HEK293 (cell line): ENCODE data around the gene CDC14B.

ENCODE experiments used
- CTCF ChIA-PET: fragments of 350-600 bp; formaldehyde crosslinking; extraction: SDS; loops from one replicate; lab custom pipeline; 2021; ENCODE audit warnings: antibody characterized with exemption; lab: Yijun Ruan, JAX
- POLR2A ChIA-PET: fragments of 300-600 bp; formaldehyde crosslinking; extraction: SDS; loops from one replicate; lab custom pipeline; 2020; ENCODE audit warnings: antibody characterized with exemption, inconsistent platforms; lab: Yijun Ruan, JAX
- H3K27ac ChIP-seq: fragments of 200-500 bp; sonication (Bioruptor generic); 2 replicates; pipeline ENCODE4 v1.5.1; 2014; ENCODE audit warnings: low read depth, low read length, control low read depth, inconsistent platforms; ENCODE audit errors: extremely low read depth
- H3K36me3 ChIP-seq, 2 experiments: fragments of 200-500 bp in 1 of 2; sonication (Bioruptor generic) in 1 of 2; 1 replicate in 1 of 2; 2 replicates in 1 of 2; pipeline ENCODE4 v1.5.1; 2014 to 2017; ENCODE audit warnings: inconsistent platforms in 2 of 2, low read length in 2 of 2; ENCODE audit not compliant: control insufficient read depth in 2 of 2, insufficient read depth in 1 of 2
- H3K4me1 ChIP-seq: fragments of 200-500 bp; sonication (Bioruptor generic); 2 replicates; pipeline ENCODE4 v1.5.1; 2014; ENCODE audit warnings: mild to moderate bottlenecking, low read length, inconsistent platforms; ENCODE audit not compliant: control insufficient read depth, insufficient read depth
- H3K4me3 ChIP-seq: 2 replicates; pipeline ENCODE4 v1.5.1; 2011; ENCODE audit warnings: low read depth, mild to moderate bottlenecking, control low read depth, low read length, moderate library complexity
- H3K9me3 ChIP-seq: fragments of 200-500 bp; sonication (Bioruptor generic); 2 replicates; pipeline ENCODE4 v1.5.1; 2014; ENCODE audit warnings: low read depth, low read length, inconsistent platforms; ENCODE audit not compliant: control insufficient read depth, insufficient read depth
- GFI1B ChIP-seq: fragments of 450-650 bp; formaldehyde crosslinking; IDR thresholded peaks from 2 replicates; pipeline ENCODE4 v1.5.1; 2016; ENCODE audit warnings: missing biosample characterization, missing genetic modification characterization
- HOXA7 ChIP-seq: sonication (generic); formaldehyde crosslinking; IDR thresholded peaks from 2 replicates; pipeline ENCODE4 v1.8.1; 2022; ENCODE audit warnings: missing genetic modification reagents, borderline replicate concordance
- KLF7 ChIP-seq: fragments of 450-650 bp; formaldehyde crosslinking; IDR thresholded peaks from 2 replicates; pipeline ENCODE4 v1.5.1; 2016; ENCODE audit warnings: missing biosample characterization, missing genetic modification characterization, borderline replicate concordance
- KLF8 ChIP-seq: fragments of 450-650 bp; formaldehyde crosslinking; IDR thresholded peaks from 2 replicates; pipeline ENCODE4 v1.5.1; 2016; ENCODE audit warnings: missing biosample characterization, missing genetic modification characterization
- SCRT1 ChIP-seq: fragments of 450-650 bp; formaldehyde crosslinking; IDR thresholded peaks from 2 replicates; pipeline ENCODE4 v1.5.1; 2016; ENCODE audit warnings: missing biosample characterization, missing genetic modification characterization, borderline replicate concordance
- TCF7L2 ChIP-seq: IDR thresholded peaks from 2 replicates; pipeline ENCODE4 v1.6.1; 2011; ENCODE audit warnings: low read depth, mild to moderate bottlenecking, inconsistent platforms, low read length, moderate library complexity, borderline replicate concordance
- ZBTB7A ChIP-seq: fragments of 450-650 bp; formaldehyde crosslinking; IDR thresholded peaks from 2 replicates; pipeline ENCODE4 v1.5.1; 2016; ENCODE audit warnings: low read depth, missing biosample characterization, missing genetic modification characterization
- ZNF132 ChIP-seq: fragments of 450-650 bp; formaldehyde crosslinking; IDR thresholded peaks from 2 replicates; pipeline ENCODE4 v1.5.1; 2017; ENCODE audit warnings: missing biosample characterization, missing genetic modification characterization, borderline replicate concordance
- ZNF2 ChIP-seq: fragments of 450-650 bp; formaldehyde crosslinking; IDR thresholded peaks from 2 replicates; pipeline ENCODE4 v1.5.1; 2016; ENCODE audit warnings: missing biosample characterization, missing genetic modification characterization
- ZNF239 ChIP-seq: fragments of 450-650 bp; formaldehyde crosslinking; IDR thresholded peaks from 2 replicates; pipeline ENCODE4 v1.5.1; 2016; ENCODE audit warnings: missing biosample characterization, missing genetic modification characterization
- ZNF266 ChIP-seq: fragments of 450-650 bp; formaldehyde crosslinking; IDR thresholded peaks from 2 replicates; pipeline ENCODE4 v1.5.1; 2016; ENCODE audit warnings: missing biosample characterization, missing genetic modification characterization, low read depth
- ZNF335 ChIP-seq: fragments of 450-650 bp; formaldehyde crosslinking; conservative IDR thresholded peaks from 2 replicates; pipeline ENCODE4 v1.5.1; 2016; ENCODE audit warnings: missing biosample characterization, missing genetic modification characterization
- ZNF354C ChIP-seq: fragments of 450-650 bp; formaldehyde crosslinking; IDR thresholded peaks from 2 replicates; pipeline ENCODE4 v1.5.1; 2016; ENCODE audit warnings: missing biosample characterization, missing genetic modification characterization, low read depth, borderline replicate concordance
- ZNF404 ChIP-seq: fragments of 450-650 bp; formaldehyde crosslinking; IDR thresholded peaks from 2 replicates; pipeline ENCODE4 v1.5.1; 2017; ENCODE audit warnings: missing biosample characterization, missing genetic modification characterization
- ZNF423 ChIP-seq: fragments of 450-650 bp; formaldehyde crosslinking; IDR thresholded peaks from 2 replicates; pipeline ENCODE4 v1.5.1; 2016; ENCODE audit warnings: missing biosample characterization, missing genetic modification characterization
- ZNF473 ChIP-seq: fragments of 450-650 bp; formaldehyde crosslinking; IDR thresholded peaks from 2 replicates; pipeline ENCODE4 v1.5.1; 2017; ENCODE audit warnings: missing biosample characterization, missing genetic modification characterization
- ZNF514 ChIP-seq: fragments of 450-650 bp; formaldehyde crosslinking; IDR thresholded peaks from 2 replicates; pipeline ENCODE4 v1.5.1; 2016; ENCODE audit warnings: missing biosample characterization, missing genetic modification characterization
- ZNF560 ChIP-seq: fragments of 450-650 bp; formaldehyde crosslinking; IDR thresholded peaks from 2 replicates; pipeline ENCODE4 v1.5.1; 2017; ENCODE audit warnings: missing biosample characterization, missing genetic modification characterization, borderline replicate concordance
- ZNF561 ChIP-seq: fragments of 450-650 bp; IDR thresholded peaks from 2 replicates; pipeline ENCODE4 v1.5.1; 2018; ENCODE audit warnings: missing biosample characterization, missing genetic modification characterization, borderline replicate concordance
- ZNF624 ChIP-seq: fragments of 450-650 bp; formaldehyde crosslinking; IDR thresholded peaks from 2 replicates; pipeline ENCODE4 v1.5.1; 2017; ENCODE audit warnings: missing biosample characterization, missing genetic modification characterization
- ZNF645 ChIP-seq: fragments of 450-650 bp; formaldehyde crosslinking; IDR thresholded peaks from 2 replicates; pipeline ENCODE4; 2016; ENCODE audit warnings: missing biosample characterization, missing genetic modification characterization
- ZNF660 ChIP-seq: fragments of 450-650 bp; IDR thresholded peaks from 2 replicates; pipeline ENCODE4 v1.5.1; 2018; ENCODE audit warnings: missing biosample characterization, mild to moderate bottlenecking, missing genetic modification characterization
- ZNF701 ChIP-seq: fragments of 450-650 bp; formaldehyde crosslinking; IDR thresholded peaks from 2 replicates; pipeline ENCODE4 v1.5.1; 2016; ENCODE audit warnings: missing biosample characterization, missing genetic modification characterization
- ZNF76 ChIP-seq: fragments of 450-650 bp; formaldehyde crosslinking; IDR thresholded peaks from 2 replicates; pipeline ENCODE4; 2016; ENCODE audit warnings: low read depth, missing biosample characterization, missing genetic modification characterization, borderline replicate concordance
- ZNF837 ChIP-seq: fragments of 450-650 bp; formaldehyde crosslinking; IDR thresholded peaks from 2 replicates; pipeline ENCODE4 v1.5.1; 2016; ENCODE audit warnings: missing biosample characterization, missing genetic modification characterization
- ZNF843 ChIP-seq: fragments of 450-650 bp; formaldehyde crosslinking; IDR thresholded peaks from 2 replicates; pipeline ENCODE4 v1.5.1; 2016; ENCODE audit warnings: missing biosample characterization, missing genetic modification characterization
- TF ChIP-seq, protein P1 (sequence below): fragments of 450-650 bp; formaldehyde crosslinking; IDR thresholded peaks from 2 replicates; pipeline ENCODE4 v1.5.1; 2016; ENCODE audit warnings: missing biosample characterization, missing genetic modification characterization
- TF ChIP-seq, protein P2 (sequence below): fragments of 450-650 bp; formaldehyde crosslinking; IDR thresholded peaks from 2 replicates; pipeline ENCODE4 v1.5.1; 2016; ENCODE audit warnings: missing biosample characterization, missing genetic modification characterization
- TF ChIP-seq, protein P3 (sequence below): fragments of 450-650 bp; formaldehyde crosslinking; IDR thresholded peaks from 2 replicates; pipeline ENCODE4 v1.5.1; 2017; ENCODE audit warnings: missing biosample characterization, missing genetic modification characterization

Gene CDC14B

DNA sequence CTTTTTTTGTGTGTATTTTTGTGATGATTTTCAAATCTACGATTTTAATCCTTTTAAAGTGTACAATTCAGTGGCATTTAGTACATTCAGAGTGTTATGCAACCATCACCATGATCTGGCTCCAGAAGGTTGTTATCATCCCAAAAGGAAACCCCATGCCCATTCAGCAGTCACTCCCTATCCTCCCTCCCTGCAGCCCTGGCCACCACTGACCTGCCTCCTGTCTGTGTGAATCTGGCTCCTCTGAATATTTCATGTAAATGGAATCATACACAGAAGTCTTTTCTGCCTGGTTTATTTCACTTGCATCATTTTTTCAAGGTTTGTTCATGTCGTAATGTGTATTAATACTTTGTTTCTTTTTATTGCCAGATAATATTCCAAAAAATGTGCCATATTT lies 137.2 kb downstream of the CDC14B start:
- no peaks in the 10 kb centered on the region for H3K4me1 ChIP-seq
- TF ChIP-seq TCF7L2 (no peak), ZNF837 (tag by site-specific recombination) (no peak), ZNF335 (tag by site-specific recombination) (no peak), ZNF843 (tag by site-specific recombination) (no peak), ZNF660 (tag by site-specific recombination) (no peak), HOXA7 (CRISPR knock-in tag) (no peak), ZNF354C (tag by site-specific recombination) (no peak), ZNF2 (tag by site-specific recombination) (no peak), ZNF132 (tag by site-specific recombination) (no peak), ZNF239 (no peak), ZNF514 (tag by site-specific recombination) (no peak), ZNF404 (no peak), KLF8 (no peak), ZBTB7A (tag by site-specific recombination) (no peak), ZNF645 (no peak), KLF7 (tag by site-specific recombination) (no peak), ZNF76 (tag by site-specific recombination) (no peak), ZNF701 (tag by site-specific recombination) (no peak)
- TF ChIP-seq, protein P1, sequence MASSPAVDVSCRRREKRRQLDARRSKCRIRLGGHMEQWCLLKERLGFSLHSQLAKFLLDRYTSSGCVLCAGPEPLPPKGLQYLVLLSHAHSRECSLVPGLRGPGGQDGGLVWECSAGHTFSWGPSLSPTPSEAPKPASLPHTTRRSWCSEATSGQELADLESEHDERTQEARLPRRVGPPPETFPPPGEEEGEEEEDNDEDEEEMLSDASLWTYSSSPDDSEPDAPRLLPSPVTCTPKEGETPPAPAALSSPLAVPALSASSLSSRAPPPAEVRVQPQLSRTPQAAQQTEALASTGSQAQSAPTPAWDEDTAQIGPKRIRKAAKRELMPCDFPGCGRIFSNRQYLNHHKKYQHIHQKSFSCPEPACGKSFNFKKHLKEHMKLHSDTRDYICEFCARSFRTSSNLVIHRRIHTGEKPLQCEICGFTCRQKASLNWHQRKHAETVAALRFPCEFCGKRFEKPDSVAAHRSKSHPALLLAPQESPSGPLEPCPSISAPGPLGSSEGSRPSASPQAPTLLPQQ = no peak
- TF ChIP-seq, all 188 proteins: peak for 0
- H3K4me3 ChIP-seq = no peak overlapping the region
- ChIA-PET CTCF (no interaction called here), POLR2A (no interaction called here)
- peaks cover 3 to 21% of the 10 kb centered on the region in 2 experiments; a peak in 2 of 3 replicates for H3K36me3 ChIP-seq
- H3K9me3 ChIP-seq = no peaks in the 10 kb centered on the region
- H3K27ac ChIP-seq = no peak overlapping the region

- H3K4me1 ChIP-seq = no peaks in the 10 kb centered on the region
- ChIA-PET CTCF (interaction anchor here (0.7 to 0.9 kb wide), 2 partner anchors 38 to 155 kb away, joined by 3 to 4 read pairs; no protein-coding TSS in a partner anchor), POLR2A (no interaction called here)
- no peak overlapping the region for H3K27ac ChIP-seq
- no peak overlapping the region for H3K4me3 ChIP-seq
- no peaks in the 10 kb centered on the region for H3K9me3 ChIP-seq
- peaks cover 3 to 20% of the 10 kb centered on the region in 2 experiments; a peak in 2 of 3 replicates for H3K36me3 ChIP-seq
- TF ChIP-seq ZNF266 = no peak
- TF ChIP-seq SCRT1 (tag by site-specific recombination) = no peak
- no peak for TF ChIP-seq ZNF660 (tag by site-specific recombination)
- TF ChIP-seq ZNF560 (tag by site-specific recombination) = no peak
- TF ChIP-seq ZNF473 (tag by site-specific recombination) = no peak
- TF ChIP-seq ZBTB7A (tag by site-specific recombination) = no peak
- TF ChIP-seq ZNF561 = no peak
- no peak for TF ChIP-seq ZNF624 (tag by site-specific recombination)
- TF ChIP-seq, protein P2, sequence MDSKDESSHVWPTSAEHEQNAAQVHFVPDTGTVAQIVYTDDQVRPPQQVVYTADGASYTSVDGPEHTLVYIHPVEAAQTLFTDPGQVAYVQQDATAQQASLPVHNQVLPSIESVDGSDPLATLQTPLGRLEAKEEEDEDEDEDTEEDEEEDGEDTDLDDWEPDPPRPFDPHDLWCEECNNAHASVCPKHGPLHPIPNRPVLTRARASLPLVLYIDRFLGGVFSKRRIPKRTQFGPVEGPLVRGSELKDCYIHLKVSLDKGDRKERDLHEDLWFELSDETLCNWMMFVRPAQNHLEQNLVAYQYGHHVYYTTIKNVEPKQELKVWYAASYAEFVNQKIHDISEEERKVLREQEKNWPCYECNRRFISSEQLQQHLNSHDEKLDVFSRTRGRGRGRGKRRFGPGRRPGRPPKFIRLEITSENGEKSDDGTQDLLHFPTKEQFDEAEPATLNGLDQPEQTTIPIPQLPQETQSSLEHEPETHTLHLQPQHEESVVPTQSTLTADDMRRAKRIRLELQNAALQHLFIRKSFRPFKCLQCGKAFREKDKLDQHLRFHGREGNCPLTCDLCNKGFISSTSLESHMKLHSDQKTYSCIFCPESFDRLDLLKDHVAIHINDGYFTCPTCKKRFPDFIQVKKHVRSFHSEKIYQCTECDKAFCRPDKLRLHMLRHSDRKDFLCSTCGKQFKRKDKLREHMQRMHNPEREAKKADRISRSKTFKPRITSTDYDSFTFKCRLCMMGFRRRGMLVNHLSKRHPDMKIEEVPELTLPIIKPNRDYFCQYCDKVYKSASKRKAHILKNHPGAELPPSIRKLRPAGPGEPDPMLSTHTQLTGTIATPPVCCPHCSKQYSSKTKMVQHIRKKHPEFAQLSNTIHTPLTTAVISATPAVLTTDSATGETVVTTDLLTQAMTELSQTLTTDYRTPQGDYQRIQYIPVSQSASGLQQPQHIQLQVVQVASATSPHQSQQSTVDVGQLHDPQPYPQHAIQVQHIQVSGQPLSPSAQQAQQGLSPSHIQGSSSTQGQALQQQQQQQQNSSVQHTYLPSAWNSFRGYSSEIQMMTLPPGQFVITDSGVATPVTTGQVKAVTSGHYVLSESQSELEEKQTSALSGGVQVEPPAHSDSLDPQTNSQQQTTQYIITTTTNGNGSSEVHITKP (tag by site-specific recombination) = no peak
- TF ChIP-seq, protein P3, sequence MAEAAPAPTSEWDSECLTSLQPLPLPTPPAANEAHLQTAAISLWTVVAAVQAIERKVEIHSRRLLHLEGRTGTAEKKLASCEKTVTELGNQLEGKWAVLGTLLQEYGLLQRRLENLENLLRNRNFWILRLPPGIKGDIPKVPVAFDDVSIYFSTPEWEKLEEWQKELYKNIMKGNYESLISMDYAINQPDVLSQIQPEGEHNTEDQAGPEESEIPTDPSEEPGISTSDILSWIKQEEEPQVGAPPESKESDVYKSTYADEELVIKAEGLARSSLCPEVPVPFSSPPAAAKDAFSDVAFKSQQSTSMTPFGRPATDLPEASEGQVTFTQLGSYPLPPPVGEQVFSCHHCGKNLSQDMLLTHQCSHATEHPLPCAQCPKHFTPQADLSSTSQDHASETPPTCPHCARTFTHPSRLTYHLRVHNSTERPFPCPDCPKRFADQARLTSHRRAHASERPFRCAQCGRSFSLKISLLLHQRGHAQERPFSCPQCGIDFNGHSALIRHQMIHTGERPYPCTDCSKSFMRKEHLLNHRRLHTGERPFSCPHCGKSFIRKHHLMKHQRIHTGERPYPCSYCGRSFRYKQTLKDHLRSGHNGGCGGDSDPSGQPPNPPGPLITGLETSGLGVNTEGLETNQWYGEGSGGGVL (tag by site-specific recombination) = no peak
- no peak for TF ChIP-seq GFI1B (tag by site-specific recombination)
- TF ChIP-seq ZNF2 (tag by site-specific recombination) = no peak
- no peak for TF ChIP-seq ZNF423
These were observed 138.9 kb downstream of the CDC14B start for GRCh38 chr9:96480736-96481135.
